ENCODE data around the gene MARCHF3.
"Not testable (repeated sequence)": the region's sequence is repeated elsewhere in the genome, so short reads cannot be mapped to it uniquely, and the experiment has no call there.

The MARCHF3 gene

DNA sequence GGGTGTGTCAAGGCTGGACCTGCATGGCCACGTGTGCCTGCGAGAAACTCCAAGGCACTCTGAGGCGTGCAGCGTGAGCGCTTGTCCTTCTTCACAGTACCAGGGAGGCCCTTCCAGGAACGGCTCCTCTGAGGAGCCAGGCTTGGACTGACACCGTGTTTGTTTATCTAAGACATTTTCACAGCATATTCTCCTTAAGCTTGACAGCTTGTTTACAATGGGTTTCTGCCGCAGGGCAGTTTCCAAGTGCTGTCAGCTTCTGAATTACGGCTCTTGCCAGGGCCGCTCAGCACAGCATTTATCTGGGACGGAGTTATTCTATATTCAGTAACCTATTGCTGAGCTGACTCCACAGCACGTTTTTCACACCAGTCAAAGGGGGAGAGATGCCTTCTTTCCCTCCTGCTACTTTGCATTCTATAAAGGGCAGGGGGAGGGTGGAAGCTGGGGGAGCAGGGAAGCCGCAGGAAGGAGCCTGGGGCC, 155.0 kb downstream of the MARCHF3 start:
- DNase-seq (ENCODE audit: low read depth, low spot score) = no peak

DNA sequence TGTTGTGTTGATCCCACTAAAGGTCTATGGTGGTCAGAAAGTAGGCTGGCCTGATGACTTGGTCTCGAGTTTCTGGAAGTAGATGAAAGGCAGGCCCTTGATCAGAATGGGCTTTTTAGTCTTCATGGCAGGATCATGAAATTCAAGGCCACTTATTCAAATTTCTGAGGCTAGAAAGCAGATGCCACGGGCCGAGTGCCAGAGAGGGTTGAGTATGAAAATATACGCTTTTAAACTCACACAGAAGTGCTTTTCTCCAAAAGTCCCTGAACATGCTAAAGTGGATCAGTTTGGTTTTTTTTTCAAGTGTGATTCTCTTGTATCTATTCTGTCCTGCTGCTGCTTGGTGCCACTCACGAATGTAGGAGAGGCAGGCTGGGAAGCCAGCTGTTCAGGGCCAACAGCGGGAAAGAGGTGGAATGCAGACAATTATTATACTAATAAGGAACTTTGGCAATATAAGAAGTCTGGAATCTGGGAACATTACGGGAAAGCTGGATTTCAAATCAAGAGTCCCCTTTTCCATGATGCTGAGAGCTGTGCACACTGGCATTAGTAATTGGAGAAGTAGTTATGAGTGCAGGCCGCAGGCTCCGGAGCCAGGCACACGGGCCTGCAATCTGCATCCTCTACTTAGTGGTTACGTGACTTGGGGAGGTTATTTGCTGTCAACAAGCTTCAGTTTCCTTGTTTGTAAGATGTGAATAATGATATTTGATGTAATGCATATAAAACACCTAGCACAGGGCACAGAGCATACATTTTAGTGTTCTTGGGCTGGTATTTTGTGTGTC, 157.6 kb downstream of the MARCHF3 start:
- no peak for DNase-seq (ENCODE audit: low read depth, low spot score)

DNA sequence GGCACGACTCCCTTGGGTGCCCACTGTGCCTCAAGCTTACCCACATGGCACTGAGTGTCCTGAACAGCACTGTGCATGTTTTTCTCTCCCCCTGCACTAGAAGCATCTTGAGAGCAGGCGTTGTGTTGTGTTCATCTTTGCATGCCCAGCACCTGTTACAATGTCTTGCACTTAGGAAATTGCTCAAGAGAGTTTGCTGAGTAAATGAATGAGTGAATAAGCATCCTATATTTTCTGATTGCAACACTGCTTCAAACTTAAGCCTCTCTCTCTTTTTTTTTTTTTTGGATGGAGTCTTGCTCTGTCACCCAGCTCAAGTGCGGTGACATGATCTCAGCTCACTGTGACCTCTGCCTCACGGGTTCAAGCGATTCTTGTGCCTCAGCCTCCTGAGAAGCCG, 158.9 kb downstream of the MARCHF3 start:
- no peak for DNase-seq (ENCODE audit: low read depth, low spot score)

DNA sequence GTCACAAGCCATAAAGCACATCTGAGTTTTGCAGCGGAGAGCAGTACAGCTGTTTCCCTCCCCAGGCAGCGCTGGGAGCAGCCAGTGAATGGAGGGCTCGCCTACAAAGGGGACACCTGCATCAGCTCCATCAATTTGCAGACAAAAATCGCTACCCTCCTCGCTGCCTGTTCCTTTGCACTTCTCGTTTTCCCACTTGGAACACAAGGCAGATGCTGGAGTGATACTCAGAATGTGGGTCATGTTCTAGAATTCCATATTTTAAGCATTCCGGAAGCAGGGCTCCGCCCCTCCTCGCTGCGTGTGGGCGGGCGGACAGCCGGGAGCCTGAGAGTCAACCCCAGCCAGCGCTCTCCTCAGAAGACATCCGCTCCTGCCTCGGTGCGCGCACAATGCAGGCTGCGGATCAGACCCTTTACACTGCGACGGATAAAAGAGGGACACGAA, 161.3 kb downstream of the MARCHF3 start:
- DNase-seq (ENCODE audit: low read depth, low spot score) = no peak

DNA sequence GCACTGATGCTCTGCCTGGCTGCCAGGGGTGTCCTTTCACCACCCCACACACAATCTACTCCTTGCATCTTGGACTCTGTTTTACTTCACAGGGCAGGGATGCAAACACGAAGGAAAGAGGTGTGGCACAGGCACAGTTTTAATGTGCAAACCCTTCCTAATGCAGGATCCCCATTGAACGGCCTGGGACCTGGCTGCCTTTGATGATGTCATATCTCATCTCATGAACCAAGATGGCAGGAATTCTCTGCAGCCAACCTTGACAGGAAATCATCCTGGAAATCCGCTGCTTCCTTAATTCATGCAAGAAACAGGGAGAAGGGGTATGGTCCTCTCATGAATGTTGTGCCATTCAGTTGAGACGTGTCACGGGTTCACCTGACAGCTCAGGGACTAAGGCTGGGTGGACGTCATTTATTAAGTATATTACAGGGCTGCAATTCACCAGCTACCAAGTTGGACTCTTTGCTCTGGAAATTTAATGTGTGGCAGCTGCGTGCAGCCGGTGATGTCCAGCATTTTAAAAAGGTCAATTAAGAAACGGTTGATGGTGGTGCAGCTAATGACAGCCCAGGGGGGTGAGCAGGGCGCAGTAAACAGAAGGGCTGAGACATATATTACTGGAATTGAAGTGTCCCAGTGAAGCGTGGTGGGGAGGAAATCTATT, 161.9 kb downstream of the MARCHF3 start:
- no peak for DNase-seq (ENCODE audit: low read depth, low spot score)

DNA sequence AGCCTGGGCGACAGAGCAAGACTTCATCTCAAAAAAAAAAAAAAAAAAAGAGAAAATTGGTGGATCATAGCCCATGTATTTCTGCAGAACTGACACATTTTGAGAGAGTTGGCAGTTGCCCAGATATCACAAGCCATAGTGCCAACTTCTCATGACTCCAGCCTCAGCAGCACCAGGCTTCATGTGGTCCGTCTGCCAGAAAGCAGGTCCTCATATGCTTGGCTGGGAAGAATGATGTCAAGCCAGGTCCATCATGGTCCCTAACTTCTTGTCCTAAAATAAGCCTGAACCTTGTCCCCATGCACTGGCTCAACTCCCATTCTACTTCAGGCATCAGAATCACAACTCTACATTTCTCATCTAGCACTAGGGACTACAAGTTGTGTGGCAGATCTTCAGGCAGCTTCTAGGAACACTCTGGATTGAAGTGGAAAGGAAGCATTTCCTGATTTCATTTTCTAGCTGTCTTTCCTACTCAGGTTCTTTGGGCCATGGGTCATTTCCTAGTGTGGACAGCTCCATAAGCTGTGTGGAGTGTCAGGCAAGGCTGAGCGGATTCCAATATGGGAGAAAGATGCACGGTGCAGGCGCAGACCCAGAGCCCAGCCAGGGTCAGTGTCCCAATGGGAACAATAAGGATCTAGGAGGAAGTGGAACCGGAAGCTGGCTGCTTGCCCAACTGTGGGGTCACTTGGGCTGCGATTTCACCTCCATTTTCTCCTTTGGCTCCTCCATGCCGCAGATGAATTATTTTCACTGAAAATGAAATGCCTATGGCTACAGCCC, 163.3 kb downstream of the MARCHF3 start:
- DNase-seq (ENCODE audit: low read depth, low spot score) = no peak

DNA sequence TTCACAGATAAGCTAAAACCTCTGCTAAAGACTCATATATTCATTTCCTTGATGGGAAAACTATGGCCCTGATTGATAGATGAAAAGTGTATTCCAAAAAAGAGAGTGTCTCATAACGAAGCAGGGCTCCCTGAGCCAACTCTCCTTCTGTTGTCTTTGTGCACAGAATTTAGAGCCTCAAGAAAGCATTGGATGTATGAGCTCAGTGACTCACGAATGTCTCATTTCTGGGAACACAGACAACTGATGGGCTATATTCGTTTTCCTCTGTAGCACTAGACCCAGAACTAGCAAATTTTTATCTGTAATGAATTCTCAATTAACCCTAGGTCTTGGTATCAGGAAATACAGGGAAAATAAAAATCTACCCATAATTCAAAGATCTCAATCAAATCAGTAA, 165.1 kb downstream of the MARCHF3 start:
- DNase-seq (ENCODE audit: low read depth, low spot score) = no peak

DNA sequence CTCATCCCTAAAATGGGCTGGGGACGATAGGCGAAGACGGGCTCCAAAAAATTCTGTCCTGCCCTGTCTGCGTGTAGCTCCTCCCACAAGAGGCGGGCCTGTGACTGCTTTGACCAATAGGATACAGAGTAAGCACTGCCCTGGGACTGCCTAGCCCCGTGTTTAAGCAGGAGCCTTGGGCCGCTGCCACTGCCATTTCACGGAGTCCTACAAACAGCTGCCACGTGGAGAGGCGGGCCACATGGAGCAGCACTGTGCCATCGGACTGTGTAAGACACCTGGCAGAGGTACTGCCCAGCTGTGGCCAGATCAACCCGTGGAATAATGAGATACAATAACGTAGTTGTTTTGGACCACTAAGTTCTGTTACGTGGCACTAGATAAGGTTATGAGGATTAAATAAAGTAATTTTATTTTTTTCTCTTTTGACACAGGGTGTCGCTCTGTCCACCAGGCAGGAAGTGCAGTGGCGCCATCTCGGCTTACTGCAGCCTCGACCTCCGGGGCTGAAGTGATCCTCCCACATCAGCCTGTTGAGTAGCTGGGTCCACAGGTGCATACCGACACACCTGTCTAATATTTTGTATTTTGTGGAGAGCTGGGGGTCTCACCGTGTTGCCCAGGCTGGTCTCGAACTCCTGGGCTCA, 166.2 kb downstream of the MARCHF3 start:
- no peak for DNase-seq (ENCODE audit: low read depth, low spot score)

DNA sequence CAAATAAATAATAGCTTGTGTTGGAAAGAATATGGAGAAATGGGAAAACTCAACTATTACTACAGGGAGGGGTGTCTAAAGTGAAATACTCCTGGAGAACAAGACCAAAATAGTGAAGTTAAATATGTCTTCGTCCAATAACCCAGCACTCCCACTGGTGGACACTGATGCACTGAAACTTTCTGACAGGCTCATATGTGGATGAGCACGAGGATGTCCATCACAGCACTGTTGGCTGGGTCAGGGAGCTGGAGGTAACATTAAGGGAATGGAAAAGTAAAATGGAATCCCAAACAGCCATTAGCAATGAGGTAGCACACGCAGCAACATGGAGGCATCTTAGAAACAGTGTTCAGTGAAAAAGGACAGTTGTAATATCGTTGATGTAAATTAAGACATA, 167.0 kb downstream of the MARCHF3 start:
- DNase-seq (ENCODE audit: low read depth, low spot score) = no peak

DNA sequence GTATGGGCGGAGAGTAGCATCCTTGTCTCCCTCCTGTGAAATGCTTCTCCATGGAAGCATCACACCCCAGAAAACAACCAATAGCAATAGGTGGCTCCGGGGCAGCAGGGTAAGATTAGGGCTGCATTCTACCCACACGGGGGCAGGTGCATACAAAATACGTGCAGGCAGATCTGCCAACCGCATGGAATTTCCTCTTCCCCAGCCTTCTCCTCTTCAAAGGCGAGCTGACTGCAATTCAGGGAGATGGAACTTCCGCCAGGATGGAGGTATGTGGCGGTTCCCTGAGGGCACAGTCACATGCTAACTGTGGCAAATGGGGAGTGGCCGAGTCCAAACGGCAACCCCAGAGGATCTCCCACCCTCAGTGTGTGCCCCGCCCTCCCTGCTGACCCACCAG, 171.9 kb downstream of the MARCHF3 start:
- peak; percentile 90 for DNase-seq (ENCODE audit: low read depth, low spot score)

DNA sequence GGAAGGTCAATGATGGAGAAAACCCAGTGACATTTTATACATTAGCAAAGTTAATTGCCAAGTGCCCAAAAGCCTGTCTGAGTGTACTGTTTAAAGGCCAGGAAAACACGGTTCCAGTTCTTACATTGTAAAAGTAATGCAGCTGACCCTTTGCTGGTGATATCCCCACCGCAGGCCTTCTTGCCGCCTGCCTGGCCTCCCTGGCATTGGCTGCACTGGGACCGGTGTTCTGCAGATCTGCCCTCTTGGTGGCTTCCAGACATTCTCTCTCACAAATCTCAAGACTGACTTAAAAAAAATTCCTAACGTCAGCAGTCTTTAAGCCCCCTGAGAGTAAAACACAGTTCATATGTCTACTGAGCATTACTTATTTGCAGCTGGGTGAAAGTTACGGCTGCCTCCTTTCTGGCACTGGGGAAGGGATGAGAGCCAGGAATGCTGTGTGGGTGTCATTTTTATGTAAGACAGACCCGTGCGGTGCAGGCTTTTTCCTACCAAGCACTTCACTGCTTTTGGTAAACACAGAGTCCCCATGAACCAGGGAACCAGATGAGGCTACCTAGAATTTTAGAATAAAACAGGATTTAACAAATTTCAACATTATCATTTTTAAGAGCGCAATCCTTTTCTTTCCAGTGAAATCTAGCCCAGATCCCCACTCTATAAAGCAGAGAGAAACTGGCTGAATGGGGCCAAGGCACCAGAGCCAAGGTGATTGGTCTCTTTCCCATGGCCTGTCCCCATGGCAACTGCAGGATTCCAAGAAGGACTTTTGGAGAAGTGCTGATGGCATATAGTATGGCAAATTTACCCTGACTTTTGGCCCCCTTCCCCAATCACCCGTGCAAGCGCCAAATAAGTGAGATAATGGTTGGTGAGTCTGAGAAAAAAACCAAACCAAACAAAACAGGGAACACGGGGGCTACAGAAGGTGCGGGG, 172.6 kb downstream of the MARCHF3 start:
- DNase-seq (ENCODE audit: low read depth, low spot score) = no peak

DNA sequence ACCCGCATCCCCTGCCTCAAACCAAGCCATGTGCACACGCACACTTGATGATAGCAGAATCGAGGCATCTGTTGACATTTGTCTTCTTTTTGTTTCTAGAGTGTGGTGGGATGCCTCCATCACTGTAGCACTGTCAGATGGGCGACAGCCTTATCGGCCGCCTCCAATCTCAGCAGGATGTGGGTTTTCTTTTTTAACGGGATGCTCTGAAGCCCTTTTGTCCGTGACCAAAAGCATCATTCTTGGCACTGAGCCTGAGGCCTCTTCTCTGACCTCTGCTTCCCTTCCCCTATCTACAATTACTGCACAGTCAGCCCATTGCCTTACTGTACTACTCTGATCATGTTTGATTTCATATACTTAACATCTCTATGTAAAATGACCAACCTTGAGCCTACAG, 175.1 kb downstream of the MARCHF3 start:
- DNase-seq (ENCODE audit: low read depth, low spot score) = no peak

DNA sequence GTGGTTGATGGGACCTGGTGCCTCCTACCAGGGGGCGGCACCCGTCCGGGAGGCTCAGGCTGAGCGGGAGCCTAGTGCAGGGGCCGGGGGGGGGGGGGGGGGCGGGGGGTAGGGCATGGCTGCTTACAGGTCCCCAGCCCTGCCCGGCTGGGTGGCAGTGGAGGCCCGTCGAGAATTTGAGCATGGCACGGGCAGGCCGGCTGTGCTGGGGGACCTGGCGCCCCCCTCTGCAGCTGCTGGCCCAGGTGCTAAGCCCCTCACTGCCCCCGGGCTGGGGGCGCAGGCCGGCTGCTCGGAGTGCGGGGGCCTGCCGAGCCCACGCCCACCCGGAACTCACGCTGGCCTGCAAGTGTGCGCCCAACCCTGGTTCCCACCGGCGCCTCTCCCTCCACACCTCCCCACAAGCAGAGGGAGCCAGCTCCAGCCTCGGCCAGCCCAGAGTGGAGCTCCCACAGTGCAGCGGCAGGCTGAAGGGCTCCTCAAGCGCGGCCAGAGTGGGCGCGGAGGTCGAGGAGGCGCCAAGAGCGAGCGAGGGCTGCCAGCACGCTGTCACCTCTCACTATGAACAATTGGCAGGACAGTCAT, 175.7 kb downstream of the MARCHF3 start:
- no peak for DNase-seq (ENCODE audit: low read depth, low spot score)

DNA sequence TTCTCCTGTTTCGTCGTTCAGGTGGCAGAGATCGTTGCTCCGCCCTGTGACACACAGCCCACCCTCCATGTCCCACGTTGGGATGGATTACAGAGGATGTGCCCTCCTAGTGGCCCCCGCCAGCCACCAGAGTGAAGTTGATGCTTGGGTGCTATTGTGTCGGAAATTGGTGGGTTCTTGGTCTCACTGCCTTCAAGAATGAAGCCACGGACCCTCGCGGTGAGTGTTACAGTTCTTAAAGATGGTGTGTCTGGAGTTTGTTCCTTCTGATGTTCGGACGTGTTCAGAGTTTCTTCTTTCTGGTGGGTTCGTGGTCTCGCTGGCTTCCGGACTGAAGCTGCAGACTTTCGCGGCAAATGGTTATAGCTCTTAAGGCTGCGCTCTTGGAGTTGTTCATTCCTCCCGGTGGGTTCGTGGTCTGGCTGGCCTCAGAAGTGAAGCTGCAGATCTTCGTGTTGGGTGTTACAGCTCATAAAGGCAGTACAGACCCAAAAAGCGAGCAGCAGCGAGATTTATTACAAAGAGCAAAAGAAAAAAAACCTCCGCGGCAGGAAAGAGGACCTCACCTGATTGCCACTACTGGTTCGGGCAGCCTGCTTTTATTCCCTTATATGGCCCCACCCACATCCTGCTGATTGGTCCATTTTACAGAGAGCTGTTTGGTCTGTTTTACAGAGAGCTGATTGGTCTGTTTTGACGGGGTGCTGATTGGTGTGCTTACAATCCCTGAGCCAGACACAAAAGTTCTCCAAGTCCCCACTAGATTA, 176.6 kb downstream of the MARCHF3 start:
- DNase-seq (ENCODE audit: low read depth, low spot score) = not testable (repeated sequence)

DNA sequence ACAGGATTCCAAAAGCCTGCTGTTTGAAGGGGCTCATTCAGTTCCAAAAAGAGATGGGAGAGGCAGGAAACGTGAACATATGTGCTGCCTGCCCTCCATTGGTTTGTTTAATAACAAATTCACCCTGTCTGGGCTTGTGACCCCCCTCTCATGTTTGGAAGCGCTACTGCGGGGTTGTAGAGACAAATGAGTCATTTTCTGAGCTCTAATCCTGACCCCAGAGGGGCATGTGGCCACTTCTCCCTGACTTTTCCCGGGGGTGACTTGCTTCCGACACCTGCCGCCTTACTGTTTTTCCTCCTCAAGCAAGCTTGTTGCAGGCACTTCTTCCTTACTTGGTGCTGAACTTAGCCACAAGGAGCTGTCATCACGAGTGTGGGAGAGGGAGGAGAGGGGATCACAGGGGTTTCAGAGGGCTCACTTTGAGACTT, 177.5 kb downstream of the MARCHF3 start:
- DNase-seq (ENCODE audit: low read depth, low spot score) = no peak

DNA sequence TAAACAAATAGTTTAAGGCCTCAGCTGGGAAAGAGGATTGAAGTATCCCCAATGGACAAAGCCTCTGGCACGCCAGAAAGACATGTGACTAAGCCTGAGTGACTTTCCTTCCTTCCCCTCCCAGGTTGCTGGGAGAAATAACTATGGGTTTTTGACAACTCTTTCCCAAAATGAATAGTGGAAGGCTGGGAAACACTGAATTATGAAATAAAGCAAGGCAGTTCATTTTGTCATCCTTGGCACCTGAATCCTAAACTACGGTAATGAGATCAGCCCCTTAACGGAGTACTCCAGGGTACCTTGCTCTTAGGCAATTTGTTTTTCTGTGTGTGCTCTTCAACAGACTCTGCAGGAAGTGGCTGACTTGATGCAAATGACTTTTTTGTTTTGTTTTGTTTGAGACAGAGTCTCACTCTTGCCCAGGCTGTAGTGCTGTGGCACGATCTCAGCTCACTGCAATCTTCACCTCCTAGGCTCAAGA, 178.2 kb downstream of the MARCHF3 start:
- DNase-seq (ENCODE audit: low read depth, low spot score) = no peak

DNA sequence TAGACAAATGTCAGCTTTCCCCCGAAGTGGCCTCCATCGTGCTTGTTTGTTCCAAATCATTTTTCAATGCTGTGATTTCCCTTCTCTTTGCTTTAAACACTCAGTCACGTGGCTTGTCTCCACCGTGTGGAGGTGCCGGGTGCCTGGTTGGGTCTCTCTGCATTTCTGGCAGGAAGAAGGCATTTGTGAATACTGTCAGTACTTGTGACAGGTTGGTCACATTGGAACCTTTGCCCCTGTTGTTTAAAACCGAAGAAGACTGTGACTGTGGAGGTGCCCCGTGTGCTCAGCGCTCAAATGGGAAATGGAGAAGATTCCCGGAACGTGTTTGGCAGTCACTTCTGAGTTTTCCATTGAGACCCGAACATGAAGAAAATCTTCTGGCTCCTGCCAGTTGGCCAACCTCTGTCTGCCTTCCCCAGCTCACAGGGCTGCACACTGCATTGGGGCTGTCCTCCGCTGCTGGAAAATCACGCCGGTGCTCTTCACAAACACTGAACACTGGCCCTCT, 178.8 kb downstream of the MARCHF3 start:
- no peak for DNase-seq (ENCODE audit: low read depth, low spot score)

DNA sequence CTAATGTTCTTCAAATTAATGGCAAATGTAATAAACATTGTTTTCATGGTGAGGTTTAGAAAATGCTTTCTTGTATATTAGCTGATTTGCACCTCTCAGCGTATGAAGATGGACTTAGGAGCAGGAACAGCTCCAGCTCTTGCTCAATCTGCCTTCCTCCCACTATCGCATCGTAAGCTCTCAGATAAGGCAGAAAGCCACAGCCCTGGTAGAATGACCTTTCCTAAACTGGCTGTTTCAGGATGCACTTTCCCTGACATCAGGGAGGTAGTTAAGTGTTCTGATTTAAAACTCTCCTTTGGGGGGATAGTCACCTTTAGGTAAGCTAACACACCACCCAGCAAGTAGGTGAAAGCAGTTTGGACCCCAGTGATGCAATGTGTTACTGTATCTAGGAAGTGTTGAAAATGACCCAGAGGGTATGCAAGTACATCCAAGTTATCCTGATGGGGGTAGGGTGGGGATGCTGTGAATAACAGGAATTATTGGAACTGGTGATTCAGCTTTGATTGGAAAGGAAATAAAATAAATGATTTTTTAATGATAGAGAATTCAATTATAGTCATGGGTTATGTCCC, 181.2 kb downstream of the MARCHF3 start:
- DNase-seq (ENCODE audit: low read depth, low spot score) = no peak

DNA sequence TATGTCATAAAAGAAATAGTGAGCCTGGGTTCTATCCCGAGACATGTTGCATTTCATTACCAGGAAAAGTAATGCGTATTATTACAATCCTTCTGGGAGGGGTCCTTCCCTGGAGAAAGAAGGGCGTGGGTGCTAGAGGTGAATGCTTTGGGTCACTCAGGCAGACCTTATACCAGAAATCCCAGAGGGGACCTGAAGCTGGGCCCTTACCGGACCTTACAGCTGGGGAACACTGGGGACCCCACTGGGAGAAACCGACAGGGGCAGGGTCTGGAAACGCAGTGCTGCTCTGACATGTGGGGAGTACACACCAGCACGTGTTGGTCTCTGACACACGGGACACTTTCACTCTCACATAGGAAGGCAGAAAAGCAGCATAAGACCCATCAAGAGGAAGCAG, 182.1 kb downstream of the MARCHF3 start:
- DNase-seq (ENCODE audit: low read depth, low spot score) = no peak
